GM19452 (cell line): Measurements from ENCODE around the gene CCSER1.
"Not testable (repeated sequence)": the region's sequence is repeated elsewhere in the genome, so short reads cannot be mapped to it uniquely, and the experiment has no call there.

ENCODE experiments used
- ATAC-seq: cut with Tn5 transposase; IDR thresholded peaks from one replicate; pipeline ENCODE4 v1.9.1; 2021; ENCODE audit not compliant: unreplicated experiment

Gene CCSER1

DNA sequence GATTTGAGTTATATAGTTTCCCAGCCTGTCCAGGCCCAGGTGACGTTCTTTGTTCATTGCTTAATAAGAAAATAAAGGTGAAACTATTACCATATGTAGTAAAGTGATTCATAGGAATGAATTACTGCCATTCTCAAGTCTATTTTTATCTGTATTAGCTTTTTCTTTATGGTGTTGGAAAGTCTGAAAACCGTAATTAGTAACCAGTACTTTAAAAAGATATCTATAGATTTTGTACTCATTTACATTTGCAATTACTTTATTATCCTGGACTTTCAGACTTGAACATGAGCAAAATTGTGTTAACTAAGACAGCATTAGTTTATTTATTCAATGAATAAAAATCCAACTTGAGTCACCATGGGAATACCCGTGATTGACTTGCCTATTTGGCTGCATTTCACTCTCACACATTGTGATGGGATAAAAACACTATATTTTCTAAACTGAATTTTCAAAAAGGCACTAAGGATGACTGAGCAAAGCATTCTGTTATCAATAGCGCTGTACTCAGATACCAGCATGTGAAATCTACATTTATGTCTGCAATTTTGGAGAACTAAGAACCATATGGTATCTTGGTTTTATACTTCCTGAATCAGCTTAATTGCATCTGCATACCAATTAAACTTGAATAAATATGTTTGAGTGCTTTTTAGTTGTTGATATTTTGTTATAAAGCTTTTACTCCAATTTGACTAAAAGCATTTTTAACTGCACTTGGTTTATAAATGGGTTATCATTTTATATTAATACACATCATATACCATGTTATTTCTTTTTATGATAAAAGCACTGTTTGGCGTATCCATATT lies 154.6 kb downstream of the CCSER1 start:
- no peak for ATAC-seq

GRCh38 chr4:90290345-90290744 lies 163.2 kb downstream of the CCSER1 start:
- ATAC-seq, result no peak

- no peak for ATAC-seq
These were observed 165.2 kb downstream of the CCSER1 start for GRCh38 chr4:90292438-90292837.

DNA sequence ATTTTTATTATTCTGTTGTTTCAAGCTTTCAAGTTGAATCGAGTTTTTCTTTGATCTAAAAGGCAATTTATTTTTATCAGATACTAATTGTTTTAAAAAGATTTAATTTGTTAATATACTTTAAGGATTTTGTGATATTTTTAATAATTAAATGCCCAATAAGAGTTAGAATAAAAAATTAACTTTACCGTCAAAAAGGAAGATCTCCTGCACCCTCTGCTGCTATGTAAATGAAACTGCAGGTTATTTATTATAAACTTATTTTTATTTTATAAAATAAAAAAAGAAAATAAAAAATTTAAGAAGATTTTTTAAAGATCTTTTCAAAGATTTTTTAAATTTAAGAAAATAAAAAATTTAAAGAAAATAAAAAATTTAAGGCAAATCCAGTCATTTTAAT lies 166.1 kb downstream of the CCSER1 start:
- no peak for ATAC-seq

- ATAC-seq, result no peak
These were observed 172.2 kb downstream of the CCSER1 start for GRCh38 chr4:90299373-90299772.

GRCh38 chr4:90306810-90307209 lies 179.6 kb downstream of the CCSER1 start:
- no peak for ATAC-seq

DNA sequence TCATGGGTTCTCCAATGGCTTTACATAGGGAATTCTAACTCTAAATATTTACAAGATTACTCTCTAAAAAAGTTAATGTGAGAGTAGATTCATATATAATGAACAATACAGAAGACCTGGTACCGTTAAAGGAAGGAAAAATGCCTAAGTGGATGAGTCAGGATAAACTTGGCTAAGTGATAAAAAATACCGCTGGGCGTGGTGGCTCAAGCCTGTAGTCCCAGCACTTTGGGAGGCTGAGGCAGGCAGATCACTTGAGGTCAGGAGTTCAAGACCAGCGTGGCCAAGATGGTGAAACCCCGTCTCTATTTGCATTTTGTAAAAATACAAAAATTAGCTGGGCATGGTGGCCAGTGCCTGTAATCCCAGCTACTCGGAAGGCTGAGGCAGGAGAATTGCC lies 189.9 kb downstream of the CCSER1 start:
- ATAC-seq, result not testable (repeated sequence)

DNA sequence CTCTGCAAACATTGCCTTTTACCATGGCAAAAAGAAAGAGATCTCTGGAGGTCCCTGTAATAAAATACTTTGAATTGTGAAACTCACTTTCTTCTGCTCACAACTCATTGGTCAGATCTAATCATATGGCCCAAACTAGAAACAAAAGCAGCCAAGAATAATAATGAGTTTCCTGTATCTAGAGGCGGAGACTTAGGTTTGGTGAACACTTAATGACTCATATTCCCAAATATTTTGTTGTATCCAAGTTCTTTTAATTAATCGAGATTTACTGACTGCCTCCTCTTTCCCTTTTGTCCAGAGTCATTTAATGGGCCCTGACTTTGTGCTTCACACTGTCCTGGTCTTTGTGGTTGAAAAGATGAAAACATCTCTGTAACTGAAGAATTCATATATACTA lies 190.6 kb downstream of the CCSER1 start:
- ATAC-seq, result no peak

- ATAC-seq, result no peak
These were observed 191.0 kb downstream of the CCSER1 start for GRCh38 chr4:90318193-90318592.

- ATAC-seq, result no peak
These were observed 201.4 kb downstream of the CCSER1 start for GRCh38 chr4:90328558-90328957.

DNA sequence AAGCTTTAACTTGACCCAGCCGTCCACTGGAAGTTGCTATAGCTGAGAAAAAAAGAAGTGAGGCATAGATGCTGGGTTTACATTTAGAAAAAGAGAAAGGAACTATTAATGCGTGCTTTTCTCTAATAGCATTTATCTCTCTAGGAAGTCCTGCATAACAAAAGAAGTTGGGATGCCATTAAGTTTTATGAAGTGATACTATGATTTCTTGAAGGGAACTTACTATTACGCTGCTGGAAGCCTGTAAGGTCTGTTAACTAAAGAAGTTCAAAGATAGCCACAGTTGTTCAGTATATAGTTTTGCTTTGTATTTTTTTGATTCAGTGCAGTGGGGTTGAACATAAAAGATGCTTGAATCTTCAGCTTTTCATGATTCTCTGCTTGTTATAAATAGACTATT lies 203.4 kb downstream of the CCSER1 start:
- ATAC-seq, result no peak

DNA sequence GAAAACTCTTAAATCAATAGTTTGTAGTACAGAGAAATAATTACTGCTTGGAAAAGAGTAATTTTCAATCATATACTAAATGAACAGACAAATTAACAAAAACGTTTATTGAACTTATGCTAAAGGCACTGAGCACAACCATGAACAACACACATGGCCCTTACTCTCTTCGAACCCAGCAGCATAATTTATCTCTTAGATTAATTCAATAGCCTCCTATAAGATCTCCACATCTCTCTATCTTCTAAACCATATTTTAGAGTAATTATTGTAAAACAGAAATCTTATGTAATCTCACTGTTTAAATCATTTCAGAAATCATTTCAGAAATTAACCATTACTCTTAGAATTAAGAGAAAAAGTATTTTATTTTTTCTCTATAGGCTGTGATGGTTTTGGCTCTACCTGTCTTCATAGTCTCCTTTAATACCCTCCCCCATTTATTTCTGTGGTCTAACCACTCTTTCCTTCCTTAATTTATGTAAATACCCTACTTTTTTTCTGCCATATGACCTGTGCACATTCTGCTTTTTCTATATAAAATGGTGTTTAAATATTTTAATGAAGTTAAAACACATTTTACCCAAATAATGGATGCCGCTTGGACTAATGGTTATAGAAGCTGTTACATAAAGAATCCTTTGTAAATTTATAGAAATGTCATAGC lies 218.5 kb downstream of the CCSER1 start:
- ATAC-seq, result no peak

GRCh38 chr4:90349636-90350035 lies 222.4 kb downstream of the CCSER1 start:
- no peak for ATAC-seq

- no peak for ATAC-seq
These were observed 230.0 kb downstream of the CCSER1 start for GRCh38 chr4:90357117-90357710.

GRCh38 chr4:90375081-90375480 lies 247.9 kb downstream of the CCSER1 start:
- ATAC-seq, result no peak

DNA sequence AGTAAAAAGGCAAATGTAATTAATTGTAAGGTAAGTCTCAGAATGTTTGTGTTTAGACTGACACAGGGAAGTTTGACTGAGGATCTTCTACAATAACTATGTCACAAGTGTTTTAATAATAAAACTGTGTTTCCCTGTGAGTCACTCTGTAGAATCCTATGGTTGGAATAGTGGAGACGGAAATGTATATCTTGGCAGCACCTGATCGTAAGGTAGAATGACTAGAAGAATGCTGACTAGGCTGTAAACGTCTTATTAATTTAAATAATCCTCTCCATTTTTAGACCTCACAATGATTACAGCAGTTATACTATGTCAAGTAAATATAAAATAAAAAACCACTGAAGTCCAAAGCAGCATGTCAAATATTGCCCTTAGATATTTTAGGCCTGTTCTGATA lies 266.0 kb downstream of the CCSER1 start:
- no peak for ATAC-seq

GRCh38 chr4:90403781-90404180 lies 276.6 kb downstream of the CCSER1 start:
- ATAC-seq, result no peak

- ATAC-seq, result not testable (repeated sequence)
These were observed 280.7 kb downstream of the CCSER1 start for GRCh38 chr4:90407897-90408296.

DNA sequence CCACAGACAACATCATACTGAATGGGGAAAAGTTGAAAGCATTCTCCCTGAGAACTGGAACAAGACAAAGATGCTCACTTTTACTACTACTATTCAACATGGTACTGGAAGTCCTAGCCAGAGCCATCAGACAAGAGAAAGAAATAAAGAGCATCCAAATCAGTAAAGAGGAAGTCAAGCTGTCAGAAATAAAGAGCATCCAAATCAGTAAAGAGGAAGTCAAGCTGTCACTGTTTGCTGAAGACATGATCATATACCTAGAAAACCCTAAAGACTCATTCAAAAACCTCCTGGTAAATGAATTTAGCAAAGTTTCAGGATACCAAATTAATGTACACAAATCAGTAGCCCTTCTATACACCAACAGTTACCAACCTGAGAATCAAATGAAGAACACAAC lies 285.6 kb downstream of the CCSER1 start:
- ATAC-seq, result not testable (repeated sequence)

GRCh38 chr4:90415116-90415515 lies 287.9 kb downstream of the CCSER1 start:
- ATAC-seq, result no peak

- ATAC-seq, result no peak
These were observed 292.0 kb downstream of the CCSER1 start for GRCh38 chr4:90419124-90419711.

DNA sequence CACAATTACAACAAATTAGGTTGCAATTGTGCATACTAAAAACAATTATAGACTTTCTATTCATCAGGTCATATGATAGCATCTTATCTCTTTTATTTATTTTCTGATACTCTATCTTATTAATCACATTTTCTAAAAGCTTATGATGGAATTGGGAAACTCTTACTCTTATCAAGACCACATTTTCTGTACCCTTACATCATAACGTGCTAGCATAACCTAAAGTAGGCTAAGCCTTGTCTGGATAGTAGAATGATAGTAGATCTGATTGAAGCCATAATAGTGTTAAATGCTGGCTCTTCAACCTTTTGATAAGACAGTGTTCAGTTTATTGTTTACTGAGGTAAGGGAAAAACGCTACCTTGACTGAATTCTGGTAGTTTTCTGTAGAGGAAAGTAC lies 294.0 kb downstream of the CCSER1 start:
- no peak for ATAC-seq
